HEK293T (cell line): ENCODE data around the gene SPRR2G.

Source experiments
- CTCF ChIA-PET: fragments of 350-600 bp; formaldehyde crosslinking; extraction: SDS; loops from one replicate; lab custom pipeline; 2021; ENCODE audit warnings: antibody characterized with exemption, inconsistent platforms; lab: Yijun Ruan, JAX
- POLR2A ChIA-PET: fragments of 350-600 bp; formaldehyde crosslinking; extraction: SDS; loops from one replicate; lab custom pipeline; 2020; ENCODE audit warnings: antibody characterized with exemption, inconsistent platforms; lab: Yijun Ruan, JAX
- DNase-seq: peaks from one replicate; pipeline ENCODE4 v3.0.0; 2012; ENCODE audit warnings: mixed read lengths; ENCODE audit errors: extremely low spot score
- BHLHE40 ChIP-seq: fragments of 450-650 bp; IDR thresholded peaks from 2 replicates; pipeline ENCODE4 v1.6.1; 2016; ENCODE audit warnings: mild to moderate bottlenecking, moderate library complexity, borderline replicate concordance
- NFRKB ChIP-seq: fragments of 450-650 bp; IDR thresholded peaks from 2 replicates; pipeline ENCODE4 v1.6.1; 2016; ENCODE audit warnings: mild to moderate bottlenecking, moderate library complexity
- SUZ12 ChIP-seq: fragments of 450-650 bp; IDR thresholded peaks from 2 replicates; pipeline ENCODE4 v1.6.1; 2016; ENCODE audit warnings: mild to moderate bottlenecking
- TARDBP ChIP-seq: fragments of 450-650 bp; IDR thresholded peaks from 2 replicates; pipeline ENCODE4 v1.6.1; 2016

Gene SPRR2G

DNA sequence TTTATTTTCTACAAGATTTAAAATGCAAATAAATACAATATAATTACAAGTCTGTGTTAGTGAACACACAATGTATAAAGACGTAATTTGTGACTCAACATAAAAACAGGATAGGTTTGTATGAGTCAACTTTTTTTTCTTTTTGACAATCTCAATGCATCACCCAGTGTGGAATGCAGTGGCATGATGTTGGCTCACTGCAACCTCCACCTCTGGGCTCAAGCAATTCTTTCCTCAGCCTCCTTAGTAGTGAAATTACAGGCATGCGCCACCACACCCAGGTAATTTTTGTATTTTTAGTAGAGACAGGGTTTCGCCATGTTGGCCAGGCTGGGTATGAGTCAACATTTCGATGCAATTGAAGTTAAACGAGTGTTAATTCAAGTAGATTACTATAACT, 50.4 kb downstream of the SPRR2G start:
- TF ChIP-seq BHLHE40 (no peak), TARDBP (no peak), SUZ12 (no peak), NFRKB (no peak)
- no peak for DNase-seq
- ChIA-PET POLR2A (no interaction called here), CTCF (no interaction called here)
